ENCODE measurements around the gene C2orf49.
"Not testable (repeated sequence)": the region's sequence is repeated elsewhere in the genome, so short reads cannot be mapped to it uniquely, and the experiment has no call there.

Gene C2orf49

GRCh38 chr2:105321875-105322646, 15.3 kb upstream of the C2orf49 start:
- DNase-seq (ENCODE audit: low read depth) = peak; percentile 68

- no peak for DNase-seq (ENCODE audit: low read depth)
These were observed 14.2 kb upstream of the C2orf49 start for GRCh38 chr2:105323111-105323510.

GRCh38 chr2:105324101-105324500, 13.2 kb upstream of the C2orf49 start:
- no peak for DNase-seq (ENCODE audit: low read depth)

- DNase-seq (ENCODE audit: low read depth) = peak; percentile 94
These were observed 12.6 kb upstream of the C2orf49 start for GRCh38 chr2:105324732-105325131.

- DNase-seq (ENCODE audit: low read depth) = peak; percentile 83
These were observed 11.9 kb upstream of the C2orf49 start for GRCh38 chr2:105325389-105325963.

GRCh38 chr2:105327271-105327670, 10.1 kb upstream of the C2orf49 start:
- not testable (repeated sequence) for DNase-seq (ENCODE audit: low read depth)

GRCh38 chr2:105327690-105328089, 9.7 kb upstream of the C2orf49 start:
- DNase-seq (ENCODE audit: low read depth) = no peak

GRCh38 chr2:105328281-105329196, 8.8 kb upstream of the C2orf49 start:
- peak; percentile 77 for DNase-seq (ENCODE audit: low read depth)

- DNase-seq (ENCODE audit: low read depth) = no peak
These were observed 8.2 kb upstream of the C2orf49 start for GRCh38 chr2:105329197-105329554.

GRCh38 chr2:105329561-105330495, 7.5 kb upstream of the C2orf49 start, which contains the start of gene TGFBRAP1:
TSS of gene TGFBRAP1 (minus strand) at chr2:105329735. CDS start at chr2:105308301, 21,434 bp downstream.
- DNase-seq (ENCODE audit: low read depth) = no peak

GRCh38 chr2:105330681-105331375, 6.5 kb upstream of the C2orf49 start:
- no peak for DNase-seq (ENCODE audit: low read depth)

GRCh38 chr2:105334211-105334610, 3.1 kb upstream of the C2orf49 start:
- DNase-seq (ENCODE audit: low read depth) = no peak

GRCh38 chr2:105335469-105335868, 1.9 kb upstream of the C2orf49 start:
- no peak for DNase-seq (ENCODE audit: low read depth)

- no peak for DNase-seq (ENCODE audit: low read depth)
These were observed 586 bp upstream of the C2orf49 start for GRCh38 chr2:105336786-105337121.

- no peak for DNase-seq (ENCODE audit: low read depth)
These were observed 663 bp downstream of the C2orf49 start for GRCh38 chr2:105338020-105338385.

- no peak for DNase-seq (ENCODE audit: low read depth)
These were observed 2.1 kb downstream of the C2orf49 start for GRCh38 chr2:105339414-105339813.

GRCh38 chr2:105344704-105345345, 7.5 kb downstream of the C2orf49 start:
- no peak for DNase-seq (ENCODE audit: low read depth)

GRCh38 chr2:105357122-105357521, 19.8 kb downstream of the C2orf49 start:
- DNase-seq (ENCODE audit: low read depth) = no peak

GRCh38 chr2:105358593-105358992, 21.3 kb downstream of the C2orf49 start:
- DNase-seq (ENCODE audit: low read depth) = no peak

- peak; percentile 7 for DNase-seq (ENCODE audit: low read depth)
These were observed 24.0 kb downstream of the C2orf49 start for GRCh38 chr2:105361102-105361889.
